Tibial nerve (tissue), 4 donors: ENCODE measurements around the gene MCEMP1. TPM values are rescaled to one million over a fixed set of nuclear protein-coding genes. Genes with fewer than 3 reads are reported as not detected.

Experiments used
- DNase-seq, 2 donors: peaks; one replicate each; pipeline ENCODE4 v3.0.0-alpha.2; 2019; ENCODE audit warnings: low spot score in 2 of 2
- H3K27ac ChIP-seq, 4 donors: fragments of 200-600 bp; sonication (generic) in 3 of 4; one replicate each; pipeline ENCODE4 v1.5.1; 2017 to 2019; ENCODE audit warnings: mild to moderate bottlenecking in 1 of 4
- H3K27me3 ChIP-seq, 2 donors: fragments of 200-600 bp; sonication (generic) in 1 of 2; one replicate each; pipeline versions ENCODE4 v1.5.1 to v1.6.0; 2017 to 2019
- H3K36me3 ChIP-seq, 3 donors: fragments of 200-600 bp; sonication (generic); one replicate each; pipeline ENCODE4 v1.5.1; 2018 to 2019
- H3K4me1 ChIP-seq, 4 donors: fragments of 200-600 bp; sonication (generic) in 3 of 4; one replicate each; pipeline ENCODE4 v1.5.1; 2017 to 2019
- H3K4me3 ChIP-seq, 4 donors: fragments of 200-600 bp; sonication (generic) in 3 of 4; one replicate each; pipeline ENCODE4 v1.5.1; 2017 to 2019; ENCODE audit warnings: mild to moderate bottlenecking in 1 of 4, moderate library complexity in 1 of 4
- H3K9me3 ChIP-seq, 4 donors: fragments of 200-600 bp; sonication (generic) in 3 of 4; one replicate each; pipeline ENCODE4 v1.5.1; 2017 to 2019
- EP300 ChIP-seq, 2 donors: sonication (generic); formaldehyde crosslinking; IDR thresholded peaks; one replicate each; pipeline ENCODE4 v1.6.1; 2017; ENCODE audit warnings: antibody characterized with exemption in 2 of 2, mild to moderate bottlenecking in 1 of 2
- POLR2A ChIP-seq, 2 donors: fragments of 450-650 bp; IDR thresholded peaks; one replicate each; pipeline ENCODE4 v1.6.1; 2017; ENCODE audit warnings: antibody characterized with exemption in 2 of 2, mild to moderate bottlenecking in 2 of 2, moderate library complexity in 2 of 2
- WGBS, 2 donors: methylation state at CpG; one replicate each; pipeline ENCODE4 v1.1.5; 2018; 5-methylcytosine and 5-hydroxymethylcytosine counted together
- total RNA-seq, 4 donors: library from RNA; depleted of rRNA; stranded (reverse); fragments of >200 nt; gene quantifications; one replicate each; pipeline ENCODE4 v1.1.0, GENCODE V29; 2016
- TF ChIP-seq, protein P1 (sequence below), 5 experiments: fragments of 200-600 bp in 3 of 5; fragments of 450-650 bp in 2 of 5; sonication (generic) in 3 of 5; IDR thresholded peaks; one replicate each; pipeline ENCODE4 v1.5.1; 2016 to 2019; ENCODE audit warnings: antibody characterized with exemption in 5 of 5, mild to moderate bottlenecking in 3 of 5, moderate library complexity in 2 of 5

The MCEMP1 gene
- total RNA-seq, 4 donors from 2014 or later: 1.5 TPM; not detected in 3

DNA sequence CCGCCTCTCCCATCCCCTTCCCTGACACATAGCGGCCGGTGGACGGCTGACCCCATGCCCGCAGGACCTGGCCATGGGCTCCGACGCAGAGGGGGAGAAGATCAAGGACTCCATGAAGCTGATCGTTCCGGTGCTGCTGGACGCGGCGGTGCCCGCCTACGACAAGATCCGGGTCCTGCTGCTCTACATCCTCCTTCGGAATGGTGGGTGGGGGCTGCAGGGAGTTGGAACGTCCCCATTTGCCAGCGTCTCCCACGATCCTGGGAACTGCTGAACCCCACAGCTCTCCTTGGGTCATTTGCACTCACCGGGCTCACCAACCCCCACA, 32.4 kb upstream of the MCEMP1 start:
- H3K4me1 ChIP-seq: no peaks in the 10 kb centered on the region
- H3K9me3 ChIP-seq: no peaks in the 10 kb centered on the region
- WGBS, 2 donors: 88 to 93% methylated on average over 20 of the region's 20 CpGs
- H3K27me3 ChIP-seq: peaks cover 0 to 9% of the 10 kb centered on the region in 2 donors
- TF ChIP-seq, protein P1, sequence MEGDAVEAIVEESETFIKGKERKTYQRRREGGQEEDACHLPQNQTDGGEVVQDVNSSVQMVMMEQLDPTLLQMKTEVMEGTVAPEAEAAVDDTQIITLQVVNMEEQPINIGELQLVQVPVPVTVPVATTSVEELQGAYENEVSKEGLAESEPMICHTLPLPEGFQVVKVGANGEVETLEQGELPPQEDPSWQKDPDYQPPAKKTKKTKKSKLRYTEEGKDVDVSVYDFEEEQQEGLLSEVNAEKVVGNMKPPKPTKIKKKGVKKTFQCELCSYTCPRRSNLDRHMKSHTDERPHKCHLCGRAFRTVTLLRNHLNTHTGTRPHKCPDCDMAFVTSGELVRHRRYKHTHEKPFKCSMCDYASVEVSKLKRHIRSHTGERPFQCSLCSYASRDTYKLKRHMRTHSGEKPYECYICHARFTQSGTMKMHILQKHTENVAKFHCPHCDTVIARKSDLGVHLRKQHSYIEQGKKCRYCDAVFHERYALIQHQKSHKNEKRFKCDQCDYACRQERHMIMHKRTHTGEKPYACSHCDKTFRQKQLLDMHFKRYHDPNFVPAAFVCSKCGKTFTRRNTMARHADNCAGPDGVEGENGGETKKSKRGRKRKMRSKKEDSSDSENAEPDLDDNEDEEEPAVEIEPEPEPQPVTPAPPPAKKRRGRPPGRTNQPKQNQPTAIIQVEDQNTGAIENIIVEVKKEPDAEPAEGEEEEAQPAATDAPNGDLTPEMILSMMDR (IDR thresholded peaks at IDR 0.05): no peak
- TF ChIP-seq EP300 (IDR thresholded peaks at IDR 0.05) (no peak), POLR2A (IDR thresholded peaks at IDR 0.05) (no peak)
- no peak for DNase-seq
- no peak overlapping the region for H3K4me3 ChIP-seq
- H3K27ac ChIP-seq: no peak overlapping the region
- no peaks in the 10 kb centered on the region for H3K36me3 ChIP-seq

DNA sequence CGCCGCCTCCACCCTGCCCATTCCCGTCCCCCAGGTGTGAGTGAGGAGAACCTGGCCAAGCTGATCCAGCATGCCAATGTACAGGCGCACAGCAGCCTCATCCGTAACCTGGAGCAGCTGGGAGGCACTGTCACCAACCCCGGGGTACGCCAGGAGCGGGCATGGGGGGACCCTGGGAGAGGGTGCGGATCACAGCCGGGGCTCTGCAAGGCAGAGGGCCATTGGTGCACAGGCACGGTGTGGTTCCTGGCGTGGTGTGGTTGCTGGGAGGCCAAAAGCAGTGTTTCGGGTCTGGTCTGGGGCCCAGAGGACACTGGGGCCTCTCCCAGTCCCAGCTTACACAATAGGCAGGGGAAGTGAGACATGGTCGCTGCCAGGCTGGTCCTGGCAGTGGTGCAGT, 31.7 kb upstream of the MCEMP1 start:
- no peaks in the 10 kb centered on the region for H3K4me1 ChIP-seq
- H3K27ac ChIP-seq: no peak overlapping the region
- DNase-seq: no peak
- 79 to 86% methylated on average over 8 to 14 of the region's 14 CpGs for WGBS, 2 donors
- no peak for TF ChIP-seq EP300 (IDR thresholded peaks at IDR 0.05)
- TF ChIP-seq POLR2A (IDR thresholded peaks at IDR 0.05): no peak
- TF ChIP-seq, protein P1 (IDR thresholded peaks at IDR 0.05): no peak
- H3K4me3 ChIP-seq: no peak overlapping the region
- H3K36me3 ChIP-seq: no peaks in the 10 kb centered on the region
- no peaks in the 10 kb centered on the region for H3K9me3 ChIP-seq
- peaks cover 0 to 14% of the 10 kb centered on the region in 2 donors for H3K27me3 ChIP-seq

DNA sequence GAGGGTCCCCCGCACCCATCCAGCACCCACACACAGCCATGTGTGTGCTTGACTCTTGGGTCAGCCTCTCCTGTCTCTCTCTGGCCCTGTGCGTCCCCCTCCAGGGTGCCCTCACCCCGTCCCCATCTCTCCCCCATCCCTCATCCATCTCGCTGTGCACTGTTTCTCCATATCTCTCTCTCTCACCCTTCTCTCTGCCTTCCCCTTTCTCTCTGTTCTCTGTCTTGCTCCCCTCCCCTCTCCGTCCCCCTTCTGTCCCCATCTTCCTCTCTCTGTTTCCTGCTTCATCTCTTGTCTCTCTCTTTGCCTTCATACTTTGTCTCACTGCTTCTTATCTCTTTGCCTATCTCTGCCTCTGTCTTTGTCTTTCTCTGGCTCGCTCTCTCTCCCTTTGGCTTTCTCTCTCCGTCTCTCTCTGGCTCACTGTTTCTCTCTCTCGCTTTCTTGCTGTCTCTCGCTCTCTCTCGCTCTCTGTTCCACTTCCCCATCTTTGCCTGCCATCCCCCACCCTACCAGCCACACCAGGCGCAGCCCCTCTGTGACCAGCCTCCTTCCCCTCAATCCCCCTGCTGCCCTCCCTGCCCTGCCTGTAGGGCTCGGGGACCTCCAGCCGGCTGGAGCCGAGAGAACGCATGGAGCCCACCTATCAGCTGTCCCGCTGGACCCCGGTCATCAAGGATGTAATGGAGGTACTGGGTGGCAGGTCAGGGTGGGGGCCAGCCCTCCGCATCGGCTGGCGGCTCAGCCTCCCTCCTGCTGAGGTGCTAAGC, 31.0 kb upstream of the MCEMP1 start:
- no peak for TF ChIP-seq EP300 (IDR thresholded peaks at IDR 0.05)
- no peak for TF ChIP-seq POLR2A (IDR thresholded peaks at IDR 0.05)
- TF ChIP-seq, protein P1 (IDR thresholded peaks at IDR 0.05): no peak
- Histone ChIP-seq H3K27ac (no peak overlapping the region), H3K4me1 (no peaks in the 10 kb centered on the region), H3K36me3 (no peaks in the 10 kb centered on the region), H3K9me3 (no peaks in the 10 kb centered on the region), H3K4me3 (no peak overlapping the region), H3K27me3 (peaks cover 0 to 21% of the 10 kb centered on the region in 2 donors)
- WGBS, 2 donors: 54 to 59% methylated on average over 20 of the region's 20 CpGs
- DNase-seq: no peak

DNA sequence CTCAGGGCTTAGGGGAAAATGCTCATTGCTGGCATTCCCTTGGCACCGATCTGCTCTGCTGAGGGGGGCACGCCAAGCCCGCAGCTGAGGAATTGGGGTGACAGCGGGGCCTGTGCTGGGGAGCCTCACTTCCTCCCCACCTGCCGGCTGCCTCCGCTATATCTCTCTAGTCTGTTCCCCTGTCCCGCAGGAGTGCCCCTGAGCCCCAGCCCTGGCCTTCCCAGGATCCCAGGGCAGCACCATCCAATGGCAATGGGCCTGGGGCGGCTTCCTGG, 30.5 kb upstream of the MCEMP1 start:
- TF ChIP-seq POLR2A (IDR thresholded peaks at IDR 0.05) (no peak), EP300 (IDR thresholded peaks at IDR 0.05) (no peak)
- TF ChIP-seq, protein P1 (IDR thresholded peaks at IDR 0.05): no peak
- Histone ChIP-seq H3K4me1 (no peaks in the 10 kb centered on the region), H3K36me3 (no peaks in the 10 kb centered on the region), H3K27me3 (peaks cover 0 to 26% of the 10 kb centered on the region in 2 donors), H3K27ac (no peak overlapping the region), H3K4me3 (no peak overlapping the region), H3K9me3 (no peaks in the 10 kb centered on the region)
- WGBS, 2 donors: 75 to 81% methylated on average over 8 of the region's 8 CpGs
- no peak for DNase-seq

DNA sequence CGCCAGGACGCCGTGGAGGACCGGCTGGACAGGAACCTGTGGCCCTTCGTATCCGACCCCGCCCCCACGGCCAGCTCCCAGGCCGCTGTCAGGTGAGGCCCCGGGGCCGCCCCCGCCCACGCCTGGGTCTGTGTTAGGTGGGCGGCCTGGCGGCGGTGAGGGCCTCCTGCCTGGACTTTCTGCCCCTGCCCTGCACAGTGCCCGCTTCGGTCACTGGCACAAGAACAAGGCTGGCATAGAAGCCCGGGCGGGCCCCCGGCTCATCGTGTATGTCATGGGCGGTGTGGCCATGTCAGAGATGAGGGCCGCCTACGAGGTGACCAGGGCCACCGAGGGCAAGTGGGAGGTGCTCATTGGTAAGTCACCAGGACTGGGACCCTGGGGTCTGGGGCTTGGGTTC, 29.7 kb upstream of the MCEMP1 start:
- H3K27me3 ChIP-seq: peaks cover 0 to 30% of the 10 kb centered on the region in 2 donors
- no peaks in the 10 kb centered on the region for H3K36me3 ChIP-seq

More for the DNA sequence above, 29.7 kb upstream of the MCEMP1 start:
- Histone ChIP-seq H3K4me1 (peaks cover 0 to 5% (median 0%) of the 10 kb centered on the region in 4 donors), H3K4me3 (no peak overlapping the region), H3K27ac (no peak overlapping the region), H3K9me3 (no peaks in the 10 kb centered on the region)
- no peak for TF ChIP-seq POLR2A (IDR thresholded peaks at IDR 0.05)
- TF ChIP-seq, protein P1 (IDR thresholded peaks at IDR 0.05): no peak
- TF ChIP-seq EP300 (IDR thresholded peaks at IDR 0.05): no peak
- 86 to 95% methylated on average over 8 to 17 of the region's 26 CpGs for WGBS, 2 donors
- no peak for DNase-seq
